ENCODE results near the gene NDRG2.

The NDRG2 gene

GRCh38 chr14:21024585-21025370, at the start of gene NDRG2:
TSS of gene NDRG2 (minus strand) at chr14:21025061. CDS start at chr14:21023315, 1,746 bp downstream.
- peak; percentile 25 for DNase-seq

- no peak for DNase-seq
Measured at GRCh38 chr14:21073921-21074320, 49.1 kb upstream of the NDRG2 start.

GRCh38 chr14:21072781-21073339, 48.0 kb upstream of the NDRG2 start:
- DNase-seq = no peak

GRCh38 chr14:21072031-21072473, 47.2 kb upstream of the NDRG2 start:
- DNase-seq = no peak

GRCh38 chr14:21071225-21072030, 46.6 kb upstream of the NDRG2 start:
- DNase-seq = peak; percentile 81

- DNase-seq = no peak
Measured at GRCh38 chr14:21070610-21071224, 45.9 kb upstream of the NDRG2 start.

GRCh38 chr14:21070083-21070609, 45.3 kb upstream of the NDRG2 start, which contains the start of gene ARHGEF40:
TSS of gene ARHGEF40 (plus strand) at chr14:21070304. CDS start at chr14:21070397, 93 bp downstream.
- DNase-seq = peak; percentile 55

- peak; percentile 55 for DNase-seq
Measured at GRCh38 chr14:21069388-21070082, 44.7 kb upstream of the NDRG2 start.

- DNase-seq = peak; percentile 86
Measured at GRCh38 chr14:21068521-21069387, 43.9 kb upstream of the NDRG2 start.

- DNase-seq = peak; percentile 30
Measured at GRCh38 chr14:21066882-21067502, 42.1 kb upstream of the NDRG2 start.

GRCh38 chr14:21063479-21063878, 38.6 kb upstream of the NDRG2 start:
- DNase-seq = no peak

GRCh38 chr14:21061347-21061668, 36.4 kb upstream of the NDRG2 start:
- DNase-seq = no peak

- DNase-seq = no peak
Measured at GRCh38 chr14:21060614-21061346, 35.9 kb upstream of the NDRG2 start.

- DNase-seq = no peak
Measured at GRCh38 chr14:21059842-21060613, 35.2 kb upstream of the NDRG2 start.

- DNase-seq = no peak
Measured at GRCh38 chr14:21058903-21059302, 34.0 kb upstream of the NDRG2 start.

GRCh38 chr14:21057803-21058675, 33.2 kb upstream of the NDRG2 start, which contains the start of gene RNASE8:
TSS of gene RNASE8 (plus strand) at chr14:21057822. CDS start at chr14:21057893, 71 bp downstream.
- no peak for DNase-seq

- DNase-seq = no peak
Measured at GRCh38 chr14:21056520-21057163, 31.8 kb upstream of the NDRG2 start.
